Mesothelial cell of epicardium (in vitro differentiated cells): ENCODE measurements around the gene SLC4A3. TPM values are rescaled to one million over a fixed set of nuclear protein-coding genes. Genes with fewer than 3 reads are reported as not detected.

Experiments used
- DNase-seq, 2 experiments: peaks; one replicate each; pipeline ENCODE4 v3.0.0; 2021; ENCODE audit warnings: low spot score in 2 of 2; ENCODE audit not compliant: unreplicated experiment in 2 of 2
- H3K27ac Mint-ChIP-seq: 2 replicates; pipeline ENCODE4 v1.8.0; 2021; ENCODE audit warnings: mixed read lengths
- H3K27me3 Mint-ChIP-seq: 2 replicates; pipeline ENCODE4 v1.8.0; 2021; ENCODE audit warnings: low read depth, mixed read lengths
- H3K36me3 Mint-ChIP-seq: 2 replicates; pipeline ENCODE4 v1.8.0; 2021; ENCODE audit warnings: mixed read lengths
- H3K4me1 Mint-ChIP-seq: 2 replicates; pipeline ENCODE4 v1.8.0; 2021; ENCODE audit warnings: mixed read lengths
- H3K4me3 Mint-ChIP-seq: 2 replicates; pipeline ENCODE4 v1.8.0; 2021; ENCODE audit warnings: mild to moderate bottlenecking, moderate library complexity, mixed read lengths
- H3K9me3 Mint-ChIP-seq: 2 replicates; pipeline ENCODE4 v1.8.0; 2021; ENCODE audit warnings: mixed read lengths
- CTCF ChIP-seq: fragments of 200-600 bp; sonication (generic); IDR thresholded peaks from one replicate; pipeline ENCODE4 v1.5.0; 2021; ENCODE audit warnings: antibody characterized with exemption; ENCODE audit not compliant: unreplicated experiment
- total RNA-seq: library from RNA; stranded (reverse); gene quantifications from 3 replicates; pipeline ENCODE4 v1.2.1, GENCODE V29; 2021

Gene SLC4A3
- total RNA-seq, 1 donor from 2014 or later, result 23.6 TPM

GRCh38 chr2:219687272-219687671 is 59.8 kb downstream of the SLC4A3 start:
- Mint-ChIP-seq H3K36me3 (peaks cover 3% of the 10 kb centered on the region), H3K27ac (no peak overlapping the region), H3K4me1 (peaks cover 51% of the 10 kb centered on the region), H3K9me3 (peaks cover 14% of the 10 kb centered on the region), H3K4me3 (no peak overlapping the region), H3K27me3 (no peaks in the 10 kb centered on the region)
- no peak for TF ChIP-seq CTCF
- no peak for DNase-seq

- H3K36me3 Mint-ChIP-seq, result peaks cover 3% of the 10 kb centered on the region
- H3K27me3 Mint-ChIP-seq, result no peaks in the 10 kb centered on the region
- H3K9me3 Mint-ChIP-seq, result peaks cover 10% of the 10 kb centered on the region
- peak overlapping the region; percentile 96 for H3K27ac Mint-ChIP-seq
- H3K4me1 Mint-ChIP-seq, result peaks cover 50% of the 10 kb centered on the region
- H3K4me3 Mint-ChIP-seq, result no peak overlapping the region
- no peak for DNase-seq
- TF ChIP-seq CTCF, result no peak
Measured at GRCh38 chr2:219687882-219688559, 60.6 kb downstream of the SLC4A3 start.

DNA sequence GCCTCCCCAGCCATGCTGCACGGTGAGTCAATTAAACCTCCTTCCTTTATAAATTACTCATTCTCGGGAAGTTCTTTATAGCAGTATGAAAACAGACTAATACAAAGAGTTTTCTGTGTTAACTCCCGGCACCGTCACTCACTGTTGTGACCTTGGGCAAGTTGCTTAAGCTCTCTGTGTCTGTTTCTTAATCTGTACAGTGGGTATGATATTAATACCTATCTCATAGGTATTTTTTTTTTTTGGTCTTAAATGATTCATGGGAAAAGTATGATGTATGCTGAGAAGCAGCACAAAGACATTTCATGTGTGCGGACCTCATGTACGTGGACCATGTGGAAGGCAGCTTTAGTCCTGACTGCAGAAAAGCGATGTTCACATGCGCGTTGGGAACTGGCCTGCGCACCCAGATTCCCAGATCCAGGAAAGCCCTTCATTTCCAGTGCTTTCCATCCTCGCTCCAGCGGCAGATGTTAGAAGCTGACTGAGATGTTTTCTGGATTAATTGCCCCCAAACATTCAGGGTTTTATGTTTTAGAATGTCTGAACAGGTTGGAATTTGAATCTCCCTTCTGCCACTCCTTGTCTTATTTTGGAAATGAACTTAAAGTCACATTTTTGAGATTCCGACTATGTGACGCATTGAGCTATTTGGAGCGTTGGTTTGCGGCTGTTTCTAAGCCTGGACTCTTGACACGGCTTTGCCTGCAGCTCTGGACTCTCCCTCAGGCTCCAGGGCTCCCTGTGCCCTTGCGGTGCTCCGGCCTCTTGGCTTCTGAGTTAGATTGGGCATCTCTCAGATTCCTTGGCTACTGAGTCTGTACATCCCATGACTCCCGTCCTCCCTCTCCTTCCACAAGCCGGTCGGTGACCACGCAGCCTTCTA is 61.4 kb downstream of the SLC4A3 start:
- Mint-ChIP-seq H3K4me3 (peak overlapping the region; percentile 38), H3K4me1 (peaks cover 50% of the 10 kb centered on the region), H3K27ac (peak overlapping the region; percentile 96), H3K27me3 (no peaks in the 10 kb centered on the region), H3K9me3 (peaks cover 3% of the 10 kb centered on the region), H3K36me3 (no peaks in the 10 kb centered on the region)
- no peak for TF ChIP-seq CTCF
- peak in 1 of 2 experiments; percentile 41 for DNase-seq

DNA sequence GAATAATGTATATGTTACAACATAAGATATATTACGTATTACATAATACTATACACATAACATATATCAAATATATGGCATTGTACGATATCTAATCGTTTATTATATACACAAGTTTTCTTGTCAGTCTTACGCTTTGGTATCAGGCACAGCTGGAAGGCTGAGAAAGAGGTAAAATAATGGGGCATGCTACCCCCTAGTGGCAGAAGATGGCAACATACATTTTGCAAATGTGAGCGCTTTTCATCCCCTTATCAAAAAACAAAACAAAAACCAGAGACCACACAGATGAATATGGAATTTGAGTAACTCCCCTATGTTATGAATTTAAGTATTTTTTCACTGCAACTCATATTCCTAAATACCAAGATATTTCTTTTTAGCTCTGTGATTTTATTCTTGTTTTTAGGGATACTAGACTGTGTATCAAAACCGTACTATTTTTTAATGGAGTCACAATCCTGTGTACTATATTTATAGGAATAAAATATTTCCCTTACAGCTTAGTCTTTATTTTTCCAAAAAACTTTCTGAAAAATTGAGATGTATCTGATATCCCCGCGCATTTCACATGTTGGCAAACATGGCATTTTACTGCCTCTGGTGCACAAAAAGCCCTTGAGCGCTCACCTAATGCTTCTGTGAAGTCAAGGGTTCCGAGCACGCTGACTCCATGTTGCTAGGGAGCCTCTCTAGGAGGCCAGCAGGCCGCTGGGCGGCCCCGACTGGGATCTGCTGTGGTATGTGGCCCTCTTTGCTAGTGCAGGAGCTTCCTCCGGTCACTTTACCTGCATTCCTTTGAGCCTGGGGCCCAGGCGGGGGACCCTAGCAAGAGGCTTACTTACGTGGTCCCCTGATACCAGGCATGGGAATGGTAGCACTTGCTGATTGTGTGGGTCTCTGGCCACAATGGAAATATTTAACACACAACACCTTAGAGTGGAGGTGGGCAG is 62.5 kb downstream of the SLC4A3 start:
- Mint-ChIP-seq H3K9me3 (no peaks in the 10 kb centered on the region), H3K27me3 (no peaks in the 10 kb centered on the region), H3K36me3 (no peaks in the 10 kb centered on the region), H3K4me3 (no peak overlapping the region), H3K27ac (peak overlapping the region; percentile 38), H3K4me1 (peaks cover 39% of the 10 kb centered on the region)
- TF ChIP-seq CTCF, result peak; percentile 97
- DNase-seq, result peak in 1 of 2 experiments; percentile 62

GRCh38 chr2:219691571-219691970 is 64.1 kb downstream of the SLC4A3 start:
- TF ChIP-seq CTCF, result no peak
- Mint-ChIP-seq H3K27me3 (no peaks in the 10 kb centered on the region), H3K27ac (no peak overlapping the region), H3K4me1 (peaks cover 26% of the 10 kb centered on the region), H3K4me3 (no peak overlapping the region), H3K36me3 (no peaks in the 10 kb centered on the region), H3K9me3 (peaks cover 4% of the 10 kb centered on the region)
- no peak for DNase-seq
